K562 (cell line): ENCODE results near the gene AIG1.

Source experiments
- DPF2 ChIP-seq: fragments of 450-650 bp; IDR thresholded peaks from 2 replicates; pipeline ENCODE4 v1.6.1; 2016
- IRF1 ChIP-seq: sonication (generic); formaldehyde crosslinking; IDR thresholded peaks from 2 replicates; pipeline ENCODE4 v1.8.0; 2022; ENCODE audit warnings: missing genetic modification reagents, mild to moderate bottlenecking, borderline replicate concordance
- MEF2D ChIP-seq: conservative IDR thresholded peaks from 2 replicates; pipeline ENCODE4 v1.6.1; 2016; ENCODE audit warnings: low read depth, missing genetic modification characterization, missing compliant biosample characterization
- ZKSCAN1 ChIP-seq: fragments of 150-350 bp; IDR thresholded peaks from 2 replicates; pipeline ENCODE4 v1.6.1; 2016; ENCODE audit warnings: low read depth, low read length
- ZNF140 ChIP-seq: fragments of 250-450 bp; sonication (Bioruptor Pico); IDR thresholded peaks from 2 replicates; pipeline ENCODE4 v1.8.0; 2021; ENCODE audit warnings: moderate library complexity, mild to moderate bottlenecking, inconsistent platforms
- ZNF408 ChIP-seq: fragments of 250-450 bp; sonication (Bioruptor Pico); IDR thresholded peaks from 2 replicates; pipeline ENCODE4 v1.4.0; 2020; ENCODE audit warnings: low read depth, mild to moderate bottlenecking, moderate library complexity

DNA sequence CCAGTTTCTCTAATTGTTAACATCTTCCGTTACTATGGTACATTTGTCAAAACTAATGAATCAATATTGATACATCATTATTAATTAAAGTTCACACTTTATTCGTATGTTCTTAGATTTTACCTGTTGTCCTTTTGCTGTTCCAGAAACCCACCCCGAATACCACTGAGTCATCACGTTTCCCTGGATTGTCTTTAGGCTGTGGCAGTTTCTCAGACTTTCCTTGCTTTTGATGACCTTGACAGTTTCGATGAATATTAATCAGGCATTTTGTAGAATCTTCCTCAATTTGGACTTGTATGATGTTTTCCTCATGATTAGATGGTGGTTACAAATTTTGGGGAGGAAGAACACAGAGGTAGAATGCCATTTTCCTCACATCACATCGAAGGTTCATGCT lies 39.1 kb upstream of the AIG1 start:
- TF ChIP-seq ZNF408 (no peak), ZKSCAN1 (no peak), ZNF140 (CRISPR knock-in tag) (no peak), DPF2 (no peak), IRF1 (no peak), MEF2D (tag) (no peak)
